ENCODE data around the gene ZNF865. TPM values are rescaled to one million over a fixed set of nuclear protein-coding genes. Genes with fewer than 3 reads are reported as not detected.

Gene ZNF865
- total and polyA plus RNA-seq, 2 of the 8 experiments (the other 6 are each of a cell fraction or from before 2014, with no cell fraction given), result 3.5 to 13.6 TPM

- TF ChIP-seq SUZ12 (IDR thresholded peaks at IDR 0.05; ENCODE audit: low read length) (no peak), MAFK (IDR thresholded peaks at IDR 0.05; ENCODE audit: low read depth, low read length) (no peak; the same call in 1 of the 2 replicates), RNF2 (IDR thresholded peaks at IDR 0.05; ENCODE audit: borderline replicate concordance, low read depth, low read length, missing control alignments, poor library complexity, severe bottlenecking) (no peak), CHD1 (IDR thresholded peaks at IDR 0.05; ENCODE audit: low read depth, low read length) (no peak), EP300 (IDR thresholded peaks at IDR 0.05; ENCODE audit: borderline replicate concordance in 1 of 2, low read depth in 2 of 2, low read length in 2 of 2) (no peak), USF2 (IDR thresholded peaks at IDR 0.05; ENCODE audit: low read length) (no peak), NANOG (IDR thresholded peaks at IDR 0.05; ENCODE audit: insufficient read depth, low read depth, low read length, poor library complexity, severe bottlenecking) (no peak), RXRA (IDR thresholded peaks at IDR 0.05; ENCODE audit: insufficient read depth, low read depth, low read length) (no peak), KDM4A (IDR thresholded peaks at IDR 0.05; ENCODE audit: low read depth, low read length, severe bottlenecking) (no peak), KDM5A (IDR thresholded peaks at IDR 0.05; ENCODE audit: low read length) (no peak)
Observed at GRCh38 chr19:55598719-55599467, 6.6 kb upstream of the ZNF865 start (continued).

All from H1 (cell line).